GM23248 (cell line): ENCODE data around the gene BEAN1.

Experiments used
- EZH2 ChIP-seq: fragments of 200-600 bp; sonication (generic); IDR thresholded peaks from 2 replicates; pipeline ENCODE4 v1.6.1; 2018; ENCODE audit warnings: antibody characterized with exemption, mild to moderate bottlenecking; ENCODE audit not compliant: insufficient read depth, poor library complexity, severe bottlenecking
- EZH2phosphoT487 ChIP-seq: fragments of 200-600 bp; sonication (generic); IDR thresholded peaks from 2 replicates; pipeline ENCODE4 v1.6.1; 2018; ENCODE audit warnings: antibody characterized with exemption, moderate library complexity, mild to moderate bottlenecking, low read depth; ENCODE audit not compliant: insufficient read depth

DNA sequence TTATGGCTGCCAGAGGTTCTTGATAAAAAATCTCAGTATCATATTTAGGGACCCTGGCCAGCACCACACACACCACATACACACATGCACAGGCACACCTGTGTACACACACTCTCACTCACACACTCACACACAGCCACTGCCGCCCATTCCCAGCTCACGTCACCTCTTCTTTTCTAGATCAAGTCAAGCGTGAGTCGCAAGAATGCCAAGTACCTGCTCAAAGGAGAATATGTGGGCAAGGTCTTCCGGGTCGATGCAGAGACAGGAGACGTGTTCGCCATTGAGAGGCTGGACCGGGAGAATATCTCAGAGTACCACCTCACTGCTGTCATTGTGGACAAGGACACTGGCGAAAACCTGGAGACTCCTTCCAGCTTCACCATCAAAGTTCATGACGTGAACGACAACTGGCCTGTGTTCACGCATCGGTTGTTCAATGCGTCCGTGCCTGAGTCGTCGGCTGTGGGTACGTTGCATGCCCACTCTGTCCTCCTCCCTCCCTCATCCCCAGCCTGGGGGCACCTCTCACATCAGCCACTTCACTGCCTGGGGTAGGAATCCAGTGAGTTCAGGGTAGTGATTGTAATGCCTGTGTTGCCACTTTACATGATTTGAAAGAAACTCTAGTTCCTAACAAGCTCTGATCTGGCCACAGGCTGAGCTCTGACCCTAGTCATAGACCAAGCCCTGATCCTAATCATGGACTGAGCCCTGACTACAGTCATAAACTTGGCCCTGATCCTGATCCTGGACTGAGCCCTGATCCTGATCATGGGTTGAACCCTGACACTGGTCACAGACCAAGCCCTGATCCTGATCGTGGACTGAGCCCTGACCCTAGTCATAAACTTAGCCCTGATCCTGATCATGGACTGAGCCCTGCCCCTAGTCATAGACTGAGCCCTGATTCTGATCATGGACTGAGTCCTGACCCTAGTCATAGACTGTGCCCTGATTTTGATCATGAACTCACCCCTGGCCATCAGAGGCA, 40.2 kb upstream of the BEAN1 start:
- TF ChIP-seq EZH2 (no peak), EZH2phosphoT487 (no peak)
